ENCODE measurements around the gene MCM10. TPM values are rescaled to one million over a fixed set of nuclear protein-coding genes. Genes with fewer than 3 reads are reported as not detected.
"Not testable (repeated sequence)": the region's sequence is repeated elsewhere in the genome, so short reads cannot be mapped to it uniquely, and the experiment has no call there.

Gene MCM10
- total and polyA plus RNA-seq, 7 experiments from 2014 or later, result 0.08 to 41.8 (median 0.28) TPM; not detected in 1

GRCh38 chr10:13144814-13145213 is 16.5 kb upstream of the MCM10 start:
- Histone ChIP-seq H3K9me3 (ENCODE audit: control insufficient read depth in 2 of 3, low read length in 3 of 3) (peaks cover 0 to 8% (median 4%) of the 10 kb centered on the region in 3 experiments), H3K4me3 (ENCODE audit: low read length) (no peak overlapping the region), H3K27me3 (ENCODE audit: control insufficient read depth in 2 of 2, insufficient read depth in 2 of 2, low read length in 2 of 2) (no peaks in the 10 kb centered on the region), H3K27ac (ENCODE audit: low read depth, low read length) (no peak overlapping the region), H3K36me3 (ENCODE audit: control insufficient read depth in 2 of 3, insufficient read depth in 3 of 3, low read length in 3 of 3) (peaks cover 0 to 26% (median 4%) of the 10 kb centered on the region in 3 experiments), H3K4me1 (ENCODE audit: control insufficient read depth in 2 of 2, insufficient read depth in 2 of 2, low read length in 2 of 2) (no peaks in the 10 kb centered on the region)
- ChIA-PET POLR2A (no interaction called here), CTCF (no interaction called here)
- no peak overlapping the region for H3K27ac Mint-ChIP-seq
- no peaks in the 10 kb centered on the region for H3K4me1 Mint-ChIP-seq
- ATAC-seq, result no peak
- peaks cover 20 to 51% (median 45%) of the 10 kb centered on the region in 5 donors for H3K36me3 Mint-ChIP-seq
- DNase-seq, result no peak
- intact Hi-C loops (cut with micrococcal nuclease), result no loop called here
- no peaks in the 10 kb centered on the region for H3K27me3 Mint-ChIP-seq
- peaks cover 3 to 47% (median 26%) of the 10 kb centered on the region in 11 donors for H3K9me3 Mint-ChIP-seq
- H3K4me3 Mint-ChIP-seq, result no peak overlapping the region

GRCh38 chr10:13146379-13146778 is 15.0 kb upstream of the MCM10 start:
- no peak for DNase-seq
- intact Hi-C loops (cut with micrococcal nuclease), result no loop called here
- Histone ChIP-seq H3K27me3 (ENCODE audit: control insufficient read depth in 2 of 2, insufficient read depth in 2 of 2, low read length in 2 of 2) (no peaks in the 10 kb centered on the region), H3K4me1 (ENCODE audit: control insufficient read depth in 2 of 2, insufficient read depth in 2 of 2, low read length in 2 of 2) (no peaks in the 10 kb centered on the region), H3K27ac (ENCODE audit: low read depth, low read length) (no peak overlapping the region), H3K4me3 (ENCODE audit: low read length) (no peak overlapping the region), H3K36me3 (ENCODE audit: control insufficient read depth in 2 of 3, insufficient read depth in 3 of 3, low read length in 3 of 3) (peaks cover 0 to 12% (median 0%) of the 10 kb centered on the region in 3 experiments), H3K9me3 (ENCODE audit: control insufficient read depth in 2 of 3, low read length in 3 of 3) (peaks cover 0 to 8% (median 4%) of the 10 kb centered on the region in 3 experiments)
- no peak overlapping the region for H3K27ac Mint-ChIP-seq
- no peaks in the 10 kb centered on the region for H3K4me1 Mint-ChIP-seq
- H3K36me3 Mint-ChIP-seq, result peaks cover 5 to 39% (median 29%) of the 10 kb centered on the region in 5 donors
- H3K9me3 Mint-ChIP-seq, result peaks cover 3 to 57% (median 30%) of the 10 kb centered on the region in 11 donors
- H3K4me3 Mint-ChIP-seq, result no peak overlapping the region
- no peak for ATAC-seq
- POLR2A ChIA-PET, result no interaction called here
- CTCF ChIA-PET, result no interaction called here
- no peaks in the 10 kb centered on the region for H3K27me3 Mint-ChIP-seq

GRCh38 chr10:13147161-13147560 is 14.2 kb upstream of the MCM10 start:
- Mint-ChIP-seq H3K36me3 (peaks cover 5 to 37% (median 26%) of the 10 kb centered on the region in 5 donors), H3K4me3 (no peak overlapping the region), H3K4me1 (no peaks in the 10 kb centered on the region), H3K27me3 (no peaks in the 10 kb centered on the region), H3K9me3 (peaks cover 3 to 57% (median 30%) of the 10 kb centered on the region in 11 donors), H3K27ac (no peak overlapping the region)
- Histone ChIP-seq H3K4me3 (ENCODE audit: low read length) (no peak overlapping the region), H3K9me3 (ENCODE audit: control insufficient read depth in 2 of 3, low read length in 3 of 3) (peaks cover 0 to 8% (median 4%) of the 10 kb centered on the region in 3 experiments), H3K27ac (ENCODE audit: low read depth, low read length) (no peak overlapping the region), H3K27me3 (ENCODE audit: control insufficient read depth in 2 of 2, insufficient read depth in 2 of 2, low read length in 2 of 2) (no peaks in the 10 kb centered on the region), H3K36me3 (ENCODE audit: control insufficient read depth in 2 of 3, insufficient read depth in 3 of 3, low read length in 3 of 3) (peaks cover 0 to 4% (median 0%) of the 10 kb centered on the region in 3 experiments), H3K4me1 (ENCODE audit: control insufficient read depth in 2 of 2, insufficient read depth in 2 of 2, low read length in 2 of 2) (no peaks in the 10 kb centered on the region)
- DNase-seq (no peak), ATAC-seq (no peak)
- CTCF ChIA-PET, result interaction anchor here (1.7 kb wide), 1 partner anchor 14 kb away, joined by 4 read pairs; the partner anchor contains the start of gene MCM10
- intact Hi-C loops (cut with micrococcal nuclease), result no loop called here
- POLR2A ChIA-PET, result no interaction called here

- no peaks in the 10 kb centered on the region for H3K4me1 ChIP-seq (ENCODE audit: control insufficient read depth in 2 of 2, insufficient read depth in 2 of 2, low read length in 2 of 2)
- no peak overlapping the region for H3K4me3 Mint-ChIP-seq
- H3K36me3 Mint-ChIP-seq, result peaks cover 0 to 12% (median 8%) of the 10 kb centered on the region in 5 donors
- peaks cover 0 to 2% (median 0%) of the 10 kb centered on the region in 5 donors for H3K27me3 Mint-ChIP-seq
- CTCF ChIA-PET, result no interaction called here
- DNase-seq, result no peak
- intact Hi-C loops (cut with micrococcal nuclease), result no loop called here
- no peak overlapping the region for H3K4me3 ChIP-seq (ENCODE audit: low read length)
- ATAC-seq, result no peak
- no peak overlapping the region for H3K27ac Mint-ChIP-seq
- H3K4me1 Mint-ChIP-seq, result peaks cover 0 to 2% (median 0%) of the 10 kb centered on the region in 7 donors
- H3K9me3 ChIP-seq (ENCODE audit: control insufficient read depth in 2 of 3, low read length in 3 of 3), result no peaks in the 10 kb centered on the region
- no peaks in the 10 kb centered on the region for H3K27me3 ChIP-seq (ENCODE audit: control insufficient read depth in 2 of 2, insufficient read depth in 2 of 2, low read length in 2 of 2)
- POLR2A ChIA-PET, result no interaction called here
- peaks cover 0 to 34% (median 15%) of the 10 kb centered on the region in 11 donors for H3K9me3 Mint-ChIP-seq
- H3K27ac ChIP-seq (ENCODE audit: low read depth, low read length), result no peak overlapping the region
- H3K36me3 ChIP-seq (ENCODE audit: control insufficient read depth in 2 of 3, insufficient read depth in 3 of 3, low read length in 3 of 3), result no peaks in the 10 kb centered on the region
Observed at GRCh38 chr10:13152296-13152695, 9.1 kb upstream of the MCM10 start.

- DNase-seq; ATAC-seq; POLR2A ChIA-PET; H3K4me1 ChIP-seq (ENCODE audit: control insufficient read depth in 2 of 2, insufficient read depth in 2 of 2, low read length in 2 of 2); H3K36me3 ChIP-seq (ENCODE audit: control insufficient read depth in 2 of 3, insufficient read depth in 3 of 3, low read length in 3 of 3); H3K27ac Mint-ChIP-seq; H3K27me3 ChIP-seq (ENCODE audit: control insufficient read depth in 2 of 2, insufficient read depth in 2 of 2, low read length in 2 of 2); H3K4me3 ChIP-seq (ENCODE audit: low read length); H3K27me3 Mint-ChIP-seq; H3K27ac ChIP-seq (ENCODE audit: low read depth, low read length); H3K4me3 Mint-ChIP-seq; CTCF ChIA-PET; intact Hi-C loops (cut with micrococcal nuclease); H3K9me3 ChIP-seq (ENCODE audit: control insufficient read depth in 2 of 3, low read length in 3 of 3): not testable (repeated sequence)
- H3K4me1 Mint-ChIP-seq, result peaks cover 0 to 12% (median 5%) of the 10 kb centered on the region in 7 donors
- H3K36me3 Mint-ChIP-seq, result peaks cover 0 to 12% (median 5%) of the 10 kb centered on the region in 5 donors
- H3K9me3 Mint-ChIP-seq, result peaks cover 0 to 11% (median 4%) of the 10 kb centered on the region in 11 donors
Observed at GRCh38 chr10:13155860-13156259, 5.5 kb upstream of the MCM10 start.

GRCh38 chr10:13158401-13158800 is 3.0 kb upstream of the MCM10 start:
- Histone ChIP-seq H3K4me1 (ENCODE audit: control insufficient read depth in 2 of 2, insufficient read depth in 2 of 2, low read length in 2 of 2) (peaks cover 6 to 10% of the 10 kb centered on the region in 2 donors), H3K27ac (ENCODE audit: low read depth, low read length) (peak overlapping the region; percentile 13), H3K36me3 (ENCODE audit: control insufficient read depth in 2 of 3, insufficient read depth in 3 of 3, low read length in 3 of 3) (no peaks in the 10 kb centered on the region), H3K9me3 (ENCODE audit: control insufficient read depth in 2 of 3, low read length in 3 of 3) (no peaks in the 10 kb centered on the region), H3K4me3 (ENCODE audit: low read length) (no peak overlapping the region), H3K27me3 (ENCODE audit: control insufficient read depth in 2 of 2, insufficient read depth in 2 of 2, low read length in 2 of 2) (no peaks in the 10 kb centered on the region)
- Mint-ChIP-seq H3K4me3 (peak overlapping the region; percentile 18 to 85 (median 61)), H3K9me3 (peaks cover 0 to 6% (median 3%) of the 10 kb centered on the region in 11 donors), H3K36me3 (peaks cover 0 to 12% (median 5%) of the 10 kb centered on the region in 5 donors), H3K4me1 (peaks cover 3 to 27% (median 19%) of the 10 kb centered on the region in 7 donors), H3K27me3 (peaks cover 0 to 2% (median 0%) of the 10 kb centered on the region in 5 donors), H3K27ac (peak overlapping the region in 6 of 9 donors; percentile 39 to 83 (median 72))
- peak in 3 of 9 donors; percentile 15 to 47 (median 16) for DNase-seq
- POLR2A ChIA-PET, result no interaction called here
- intact Hi-C loops (cut with micrococcal nuclease), result no loop called here
- no peak for ATAC-seq
- CTCF ChIA-PET, result interaction anchor here (1.5 kb wide), 1 partner anchor 144 kb away, joined by 3 read pairs; no protein-coding TSS in a partner anchor

All from naive thymus-derived CD4-positive, alpha-beta T cell (primary cell).